SK-N-DZ (cell line): Measurements from ENCODE around the gene KLK15.
"Not testable (repeated sequence)": the region's sequence is repeated elsewhere in the genome, so short reads cannot be mapped to it uniquely, and the experiment has no call there.

ENCODE experiments used
- DNase-seq: peaks from one replicate; pipeline ENCODE4 v3.0.0-alpha.2; 2015; ENCODE audit warnings: low spot score

The KLK15 gene

GRCh38 chr19:50796634-50797428, 36.5 kb downstream of the KLK15 start:
- no peak for DNase-seq

DNA sequence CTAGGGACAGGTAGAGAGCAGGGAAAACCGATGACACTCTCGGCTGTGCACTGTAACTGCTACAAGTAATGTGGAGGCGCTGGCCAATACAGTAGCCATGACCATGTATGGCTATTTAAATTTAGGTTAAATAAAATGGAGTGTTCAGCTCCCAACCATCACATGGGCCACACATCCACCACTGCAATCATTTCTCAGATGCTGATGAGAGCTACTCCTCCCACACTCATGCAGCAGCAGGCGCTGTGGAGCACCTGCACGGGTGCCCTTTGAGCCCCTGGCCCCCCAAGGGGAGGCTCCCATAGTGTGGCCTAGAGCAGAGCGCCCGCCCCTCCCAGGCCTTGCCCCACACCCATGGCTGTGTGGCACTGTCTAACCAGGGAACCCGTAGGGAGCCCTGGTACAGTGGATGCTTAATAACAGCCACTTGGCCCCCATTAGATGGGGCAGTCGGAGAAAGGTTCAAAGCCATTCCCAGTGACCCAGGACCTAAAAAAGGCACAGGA, 37.2 kb downstream of the KLK15 start:
- no peak for DNase-seq

GRCh38 chr19:50795664-50796073, 37.7 kb downstream of the KLK15 start:
- no peak for DNase-seq

- DNase-seq, result no peak
Observed at GRCh38 chr19:50794876-50795663, 38.3 kb downstream of the KLK15 start.

- peak; percentile 56 for DNase-seq
Observed at GRCh38 chr19:50794074-50794875, 39.1 kb downstream of the KLK15 start.

DNA sequence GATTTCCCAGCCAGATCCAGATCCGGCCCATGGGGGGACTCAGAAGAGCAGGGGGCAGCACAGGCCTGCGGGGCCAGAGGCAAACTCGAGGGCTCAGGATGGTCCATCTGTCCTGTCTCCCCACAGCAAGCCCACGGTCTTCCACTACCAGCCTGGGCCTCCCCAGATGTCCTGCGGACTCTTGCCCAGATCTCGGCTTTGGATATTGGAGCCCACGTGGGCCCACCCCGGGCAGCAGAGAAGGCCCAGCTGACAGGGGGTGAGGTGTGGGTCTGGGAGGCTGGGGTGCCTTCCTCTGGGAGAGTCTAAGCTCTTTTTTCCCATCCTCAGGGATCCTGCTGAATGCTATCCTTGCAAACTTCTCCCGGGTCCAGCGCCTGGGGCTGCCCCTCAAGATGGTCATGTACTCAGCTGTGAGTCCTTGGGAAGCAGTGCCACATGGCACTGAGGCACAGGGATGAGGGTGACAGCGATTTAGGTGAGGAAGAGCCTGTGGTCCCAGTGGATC, 39.8 kb downstream of the KLK15 start:
- peak; percentile 28 for DNase-seq

DNA sequence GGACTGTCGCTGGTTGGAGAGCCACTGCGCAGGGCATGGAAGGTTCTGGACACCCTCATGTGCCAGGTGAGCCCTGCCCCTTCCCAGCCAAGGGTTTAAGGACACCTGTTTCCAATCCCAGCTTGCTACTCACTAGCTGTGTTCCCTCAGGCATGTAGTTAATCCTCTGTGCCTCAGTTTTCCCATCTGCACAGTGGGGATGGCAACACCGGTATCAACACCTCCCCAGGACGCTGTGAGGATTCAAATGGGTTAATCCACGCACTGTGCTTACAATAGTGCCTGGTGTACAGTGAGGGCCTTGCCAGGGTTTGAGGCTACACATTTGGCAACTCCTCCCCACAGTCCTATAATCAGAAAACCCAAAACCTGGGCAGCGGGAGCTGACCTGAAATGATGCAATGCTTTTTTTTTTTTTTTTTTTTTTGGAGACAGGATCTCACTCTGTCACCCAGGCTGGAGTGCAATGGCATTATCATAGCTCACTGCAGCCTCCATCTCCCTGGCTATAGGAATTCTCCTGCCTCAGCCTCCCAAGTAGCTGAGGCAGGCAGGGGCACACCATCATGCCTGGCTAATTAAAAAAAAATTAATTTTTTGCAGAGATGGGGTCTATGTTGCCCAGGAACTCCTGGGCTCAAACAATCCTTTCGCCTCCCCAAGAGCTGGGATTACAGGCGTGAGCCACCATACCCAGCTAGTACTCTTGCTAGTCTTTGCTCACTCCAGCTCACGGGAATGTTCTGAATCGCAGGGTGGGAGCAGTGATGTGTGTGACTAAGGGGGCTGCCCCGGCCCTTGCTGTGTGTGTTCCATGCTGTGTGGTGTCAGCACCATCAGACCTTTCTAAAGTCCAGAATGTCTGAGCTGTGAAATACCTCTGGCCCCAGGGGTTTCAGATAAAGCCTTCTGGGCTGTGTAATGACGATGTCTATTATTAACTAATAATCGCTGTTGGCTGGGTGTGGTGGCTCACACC, 40.8 kb downstream of the KLK15 start:
- DNase-seq, result no peak

DNA sequence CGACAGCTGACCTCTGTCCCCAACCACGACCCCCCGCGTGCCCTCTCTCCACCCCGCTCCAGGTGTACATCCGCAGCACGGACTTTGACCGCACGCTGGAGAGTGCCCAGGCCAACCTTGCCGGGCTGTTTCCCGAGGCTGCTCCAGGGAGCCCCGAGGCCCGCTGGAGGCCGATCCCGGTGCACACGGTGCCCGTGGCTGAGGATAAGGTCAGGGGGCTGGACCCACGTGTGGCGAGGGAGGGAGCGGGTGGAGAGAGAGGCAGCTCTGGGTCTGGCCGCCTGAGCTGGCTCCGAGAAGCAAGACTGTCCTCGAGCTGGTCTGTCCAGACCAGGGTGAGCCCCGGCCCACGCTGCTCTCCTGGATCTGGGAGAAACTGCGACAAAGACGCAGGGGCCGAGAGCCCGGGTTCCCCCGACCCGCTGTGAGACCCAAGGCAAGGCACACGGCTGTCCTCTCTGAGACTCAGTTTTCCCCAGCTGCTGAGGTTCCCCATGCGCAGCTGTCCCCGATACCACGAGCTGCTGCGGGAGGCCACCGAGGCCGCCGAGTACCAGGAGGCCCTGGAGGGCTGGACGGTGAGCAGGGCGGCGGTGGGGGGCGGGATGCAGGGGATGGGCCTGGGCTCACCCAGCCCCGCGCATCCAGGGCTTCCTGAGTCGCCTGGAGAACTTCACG, 41.6 kb downstream of the KLK15 start:
- no peak for DNase-seq

DNA sequence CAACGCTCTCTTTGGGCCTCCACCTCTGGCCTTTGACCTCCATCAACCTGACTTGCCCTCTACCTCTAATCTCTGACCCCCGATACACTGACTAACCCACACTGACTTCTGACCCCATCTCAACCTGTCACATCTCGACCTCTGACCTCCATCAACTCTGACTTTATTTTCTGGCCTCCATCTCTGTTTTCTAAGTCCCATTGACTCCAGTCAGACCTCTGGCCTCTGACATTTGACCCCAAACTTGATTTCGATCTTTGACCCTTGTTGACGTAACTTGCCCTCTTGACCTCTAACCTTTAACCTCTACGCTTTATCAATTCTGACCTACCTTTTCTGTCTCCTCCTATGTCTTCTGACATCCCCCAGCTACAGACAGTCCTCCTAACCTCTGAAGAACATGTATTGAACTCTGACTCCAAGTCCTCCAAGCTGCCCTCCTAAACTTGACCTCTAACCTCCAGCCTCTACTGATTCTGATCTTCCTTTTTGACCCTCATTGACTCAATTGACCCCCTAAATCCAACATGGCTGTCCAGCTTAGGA, 42.4 kb downstream of the KLK15 start:
- DNase-seq, result no peak

GRCh38 chr19:50790396-50790795, 43.0 kb downstream of the KLK15 start, which contains the start of gene ACP4:
TSS of gene ACP4 (plus strand) at chr19:50790415. CDS start at chr19:50790415, 0 bp downstream.
- DNase-seq, result no peak

- DNase-seq, result no peak
Observed at GRCh38 chr19:50785329-50785728, 48.0 kb downstream of the KLK15 start.

DNA sequence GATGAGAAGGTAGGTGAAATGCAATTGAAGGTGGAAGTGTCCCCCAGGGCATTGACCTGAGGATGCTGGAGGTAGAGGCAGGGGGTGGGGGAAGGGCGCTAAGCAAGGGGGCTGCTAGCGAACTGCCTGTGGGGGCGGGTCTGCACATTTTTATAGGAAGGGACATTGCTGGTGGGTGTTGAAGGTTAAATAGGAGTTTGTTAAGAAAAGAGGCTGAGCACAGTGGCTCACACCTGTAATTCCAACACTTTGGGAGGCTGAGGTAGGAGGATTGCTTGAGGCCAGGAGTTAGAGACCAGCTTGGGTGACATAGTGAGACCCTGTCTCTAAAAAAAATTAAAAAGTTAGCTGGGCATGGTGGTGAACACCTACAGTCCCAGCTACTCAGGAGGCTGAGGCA, 48.7 kb downstream of the KLK15 start:
- DNase-seq, result no peak

GRCh38 chr19:50783848-50784152, 49.6 kb downstream of the KLK15 start:
- not testable (repeated sequence) for DNase-seq

DNA sequence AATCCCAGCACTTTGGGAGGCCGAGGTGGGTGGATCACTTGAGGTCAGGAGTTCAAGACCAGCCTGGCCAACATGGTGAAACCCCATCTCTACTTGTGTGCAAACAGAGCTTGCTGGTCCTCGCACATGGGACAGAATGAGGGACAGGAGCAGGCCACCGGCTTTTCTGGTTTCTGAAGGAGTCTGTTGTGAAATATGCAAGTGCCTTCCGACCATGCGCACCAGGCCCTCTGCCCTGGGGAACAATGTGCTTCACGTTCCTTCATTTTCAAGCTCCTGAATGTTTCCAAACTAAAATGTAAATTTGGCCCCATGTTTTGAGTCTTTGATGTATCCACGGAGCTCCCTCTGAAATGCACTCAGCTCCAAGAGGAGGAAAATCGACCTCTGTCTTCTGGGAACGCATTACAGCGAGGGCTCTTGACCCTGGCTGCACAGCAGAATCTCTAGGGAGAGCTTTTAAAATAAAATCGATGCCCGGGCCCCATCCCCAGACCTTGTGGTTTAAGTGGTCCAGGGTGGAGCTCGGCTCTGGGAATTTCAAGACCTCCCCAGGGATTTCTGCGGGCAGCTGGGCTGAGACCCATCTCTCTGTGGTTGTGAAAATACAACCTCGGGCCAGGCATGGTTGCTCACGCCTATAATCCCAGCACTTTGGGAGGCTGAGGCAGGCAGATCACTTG, 52.5 kb downstream of the KLK15 start:
- DNase-seq, result no peak

DNA sequence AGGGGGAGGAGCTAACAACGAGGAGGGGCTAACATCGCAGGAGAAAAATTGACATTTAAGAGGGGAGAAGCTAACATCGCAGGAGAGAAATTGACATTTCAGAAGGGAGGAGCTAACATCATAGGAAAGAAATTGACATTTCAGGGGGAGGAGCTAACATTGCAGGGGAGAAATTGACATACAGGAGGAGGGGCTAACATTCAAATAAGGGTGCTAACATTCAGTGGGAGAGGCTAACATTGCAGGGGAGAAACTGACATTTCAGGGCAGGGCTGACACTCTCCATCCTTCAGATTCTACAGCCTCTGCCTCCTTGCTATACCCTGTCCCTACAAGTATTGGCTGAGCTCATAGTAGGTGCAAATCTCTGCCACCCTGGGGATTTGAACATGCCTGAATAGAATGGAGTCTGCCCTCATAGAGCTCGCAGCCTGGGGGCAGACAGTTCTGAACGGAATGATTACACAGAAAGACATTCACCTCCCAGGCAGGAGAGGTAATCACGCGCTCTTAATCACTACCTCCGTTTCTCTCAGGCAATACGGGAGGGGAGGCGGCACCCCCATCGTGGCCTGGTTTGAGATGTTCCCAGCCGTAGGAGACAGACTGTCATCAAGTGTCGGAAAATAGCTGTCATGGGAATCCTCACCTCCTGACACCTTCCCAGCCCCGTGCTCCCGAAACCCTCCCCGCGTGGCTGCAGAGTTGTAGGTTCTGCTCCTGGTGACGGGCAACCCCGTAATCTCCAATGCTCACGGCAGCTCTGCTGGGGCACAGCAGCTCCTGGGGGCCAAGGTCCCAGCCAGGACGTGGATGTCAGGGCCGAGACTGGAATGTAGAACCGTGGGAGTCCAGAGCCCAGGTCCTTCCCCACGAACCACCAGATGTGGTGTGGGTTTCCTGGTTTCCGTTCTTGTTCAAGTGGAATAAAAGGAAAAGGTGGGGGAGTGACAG, 53.6 kb downstream of the KLK15 start:
- no peak for DNase-seq

DNA sequence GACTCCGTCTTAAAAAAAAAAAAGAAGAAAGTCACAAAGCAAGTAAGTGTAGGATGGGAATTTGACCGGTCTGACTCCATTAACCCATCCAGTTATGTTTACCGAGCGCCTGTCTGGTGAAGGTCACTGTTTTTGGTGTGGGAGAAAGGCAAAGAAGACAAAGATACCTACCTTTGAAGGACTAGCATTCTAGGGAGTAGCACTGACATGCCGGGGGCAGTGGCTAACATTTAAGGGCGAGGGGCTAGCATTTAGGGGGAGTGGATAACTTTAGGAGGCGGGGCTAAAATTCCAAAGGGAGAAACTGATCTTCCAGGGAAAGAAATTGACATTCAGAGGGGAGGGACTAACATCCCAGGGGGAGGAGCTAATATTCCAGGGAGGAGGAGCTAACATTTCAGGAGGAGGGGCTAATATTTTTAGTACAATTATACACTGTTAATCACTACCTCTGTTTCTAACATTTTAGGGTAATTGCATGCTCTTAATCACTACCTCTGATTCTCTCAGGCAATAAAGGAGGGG, 54.4 kb downstream of the KLK15 start:
- DNase-seq, result no peak

DNA sequence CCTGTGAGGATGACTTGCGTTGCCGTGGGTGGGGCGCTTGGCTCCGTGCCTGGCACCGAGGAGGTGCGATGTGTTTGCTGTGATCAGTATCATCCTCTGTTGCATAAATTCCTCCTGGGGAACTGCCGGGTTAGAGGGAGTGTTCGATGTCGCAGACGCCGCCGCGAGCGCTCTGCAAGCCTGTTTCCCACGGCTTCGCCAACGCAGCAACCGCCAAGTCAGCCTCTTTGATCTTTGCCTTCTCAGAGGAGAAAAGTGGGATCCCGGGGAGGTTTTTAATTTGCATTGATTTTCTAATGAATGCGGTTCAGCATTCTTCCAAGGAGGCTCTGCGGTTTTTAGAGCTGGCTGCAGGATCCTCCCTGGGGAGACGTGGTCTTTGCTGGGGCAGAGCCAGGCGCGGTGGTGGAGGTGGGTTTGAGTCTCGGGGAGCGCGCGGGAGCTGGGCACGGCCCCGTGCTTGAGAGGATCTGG, 55.5 kb downstream of the KLK15 start:
- no peak for DNase-seq
